Measurements from ENCODE around the gene PIP5K1C.

DNA sequence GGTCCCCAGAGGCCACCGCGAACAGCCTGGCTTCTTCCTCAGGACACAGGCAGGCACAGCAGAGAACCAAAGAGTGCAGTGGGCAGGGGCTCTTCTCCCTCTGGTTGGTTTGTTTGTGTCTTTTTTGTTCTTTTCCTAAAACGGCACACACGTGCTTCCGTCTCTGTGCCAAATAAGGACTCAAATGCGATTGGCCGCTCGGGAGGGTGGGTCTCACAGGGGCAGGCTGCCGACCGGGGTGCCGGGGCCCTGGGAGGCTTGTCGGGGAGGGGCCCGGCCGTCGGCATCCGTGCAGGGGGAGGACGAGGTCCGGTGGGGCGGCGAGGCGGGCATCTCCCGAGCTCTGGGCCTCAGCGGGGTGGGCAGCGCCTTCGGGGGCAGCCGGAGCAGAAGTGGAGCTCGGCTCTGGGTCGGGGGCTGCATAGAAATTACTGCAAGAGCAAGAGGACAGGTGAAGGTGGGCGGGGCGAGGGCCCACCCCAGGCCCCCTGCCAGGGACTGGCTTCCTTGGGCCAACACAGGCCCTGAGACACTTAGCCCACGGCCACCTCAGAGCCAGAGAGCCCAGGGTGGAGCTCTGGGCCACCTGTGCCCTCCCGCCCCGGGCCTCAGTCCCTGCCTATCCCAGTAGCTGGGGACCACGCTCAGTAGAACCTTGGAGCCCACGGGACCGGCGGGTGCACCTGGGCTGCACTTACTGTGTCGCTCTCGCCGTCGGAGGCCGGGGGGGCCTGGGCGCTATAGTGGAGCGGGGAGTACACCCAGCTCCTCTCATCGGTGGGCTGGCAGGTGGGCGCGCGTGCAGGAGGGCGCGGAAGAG, 67.3 kb downstream of the PIP5K1C start:
- TF ChIP-seq, protein P1, sequence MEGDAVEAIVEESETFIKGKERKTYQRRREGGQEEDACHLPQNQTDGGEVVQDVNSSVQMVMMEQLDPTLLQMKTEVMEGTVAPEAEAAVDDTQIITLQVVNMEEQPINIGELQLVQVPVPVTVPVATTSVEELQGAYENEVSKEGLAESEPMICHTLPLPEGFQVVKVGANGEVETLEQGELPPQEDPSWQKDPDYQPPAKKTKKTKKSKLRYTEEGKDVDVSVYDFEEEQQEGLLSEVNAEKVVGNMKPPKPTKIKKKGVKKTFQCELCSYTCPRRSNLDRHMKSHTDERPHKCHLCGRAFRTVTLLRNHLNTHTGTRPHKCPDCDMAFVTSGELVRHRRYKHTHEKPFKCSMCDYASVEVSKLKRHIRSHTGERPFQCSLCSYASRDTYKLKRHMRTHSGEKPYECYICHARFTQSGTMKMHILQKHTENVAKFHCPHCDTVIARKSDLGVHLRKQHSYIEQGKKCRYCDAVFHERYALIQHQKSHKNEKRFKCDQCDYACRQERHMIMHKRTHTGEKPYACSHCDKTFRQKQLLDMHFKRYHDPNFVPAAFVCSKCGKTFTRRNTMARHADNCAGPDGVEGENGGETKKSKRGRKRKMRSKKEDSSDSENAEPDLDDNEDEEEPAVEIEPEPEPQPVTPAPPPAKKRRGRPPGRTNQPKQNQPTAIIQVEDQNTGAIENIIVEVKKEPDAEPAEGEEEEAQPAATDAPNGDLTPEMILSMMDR (IDR thresholded peaks at IDR 0.05; ENCODE audit: borderline replicate concordance, extremely low read depth, low read length, poor library complexity, severe bottlenecking): no peak
- no peak for TF ChIP-seq EZH2 (IDR thresholded peaks at IDR 0.05; ENCODE audit: borderline replicate concordance, low read depth, low read length, severe bottlenecking)
